ENCODE measurements around the gene NOTCH1.

- TF ChIP-seq POLR2A (IDR thresholded peaks at IDR 0.05) (no peak), CTCF (IDR thresholded peaks at IDR 0.05) (no peak)
Observed at GRCh38 chr9:136522314-136523237, 23.3 kb downstream of the NOTCH1 start.
